GM19372 (cell line): ENCODE measurements around the gene RPL32.
"Not testable (repeated sequence)": the region's sequence is repeated elsewhere in the genome, so short reads cannot be mapped to it uniquely, and the experiment has no call there.

ENCODE experiments used
- ATAC-seq: cut with Tn5 transposase; IDR thresholded peaks from one replicate; pipeline ENCODE4 v1.9.1; 2021; ENCODE audit warnings: mild to moderate bottlenecking, low read depth, moderate library complexity; ENCODE audit not compliant: unreplicated experiment

RPL32 gene

GRCh38 chr3:12810013-12810780 is 31.2 kb downstream of the RPL32 start:
- peak; percentile 98 for ATAC-seq

GRCh38 chr3:12809435-12809834 is 31.9 kb downstream of the RPL32 start:
- no peak for ATAC-seq

- ATAC-seq: no peak
Observed at GRCh38 chr3:12809001-12809400, 32.4 kb downstream of the RPL32 start.

GRCh38 chr3:12808587-12808986 is 32.8 kb downstream of the RPL32 start:
- ATAC-seq: no peak

GRCh38 chr3:12807601-12808359 is 33.6 kb downstream of the RPL32 start:
- ATAC-seq: no peak

GRCh38 chr3:12807066-12807465 is 34.3 kb downstream of the RPL32 start:
- ATAC-seq: no peak

- ATAC-seq: no peak
Observed at GRCh38 chr3:12803371-12803770, 38.0 kb downstream of the RPL32 start.

GRCh38 chr3:12799525-12800440 is 41.6 kb downstream of the RPL32 start:
- no peak for ATAC-seq

- ATAC-seq: no peak
Observed at GRCh38 chr3:12798559-12799179, 42.7 kb downstream of the RPL32 start.

- no peak for ATAC-seq
Observed at GRCh38 chr3:12797892-12798558, 43.3 kb downstream of the RPL32 start.

- ATAC-seq: no peak
Observed at GRCh38 chr3:12797124-12797891, 44.1 kb downstream of the RPL32 start.

GRCh38 chr3:12796171-12797123 is 44.9 kb downstream of the RPL32 start, which contains the start of gene CAND2:
Gene CAND2, plus strand, starts transcription at chr3:12796680. Its CDS starts 41 bp downstream, at chr3:12796721.
- no peak for ATAC-seq

GRCh38 chr3:12793701-12794100 is 47.7 kb downstream of the RPL32 start:
- ATAC-seq: no peak

- no peak for ATAC-seq
Observed at GRCh38 chr3:12791430-12791829, 49.9 kb downstream of the RPL32 start.

GRCh38 chr3:12787967-12788690 is 53.2 kb downstream of the RPL32 start:
- not testable (repeated sequence) for ATAC-seq

- not testable (repeated sequence) for ATAC-seq
Observed at GRCh38 chr3:12787346-12787745, 54.0 kb downstream of the RPL32 start.

GRCh38 chr3:12785096-12785495 is 56.3 kb downstream of the RPL32 start:
- no peak for ATAC-seq
